SKM-1 (cell line): ENCODE measurements around the gene CKS1B.
"Not testable (repeated sequence)": the region's sequence is repeated elsewhere in the genome, so short reads cannot be mapped to it uniquely, and the experiment has no call there.

Experiments used
- DNase-seq: peaks from one replicate; lab custom pipeline; 2025; ENCODE audit not compliant: unreplicated experiment; lab: John Stamatoyannopoulos, UW

CKS1B gene

GRCh38 chr1:154983776-154984466 lies 9.4 kb downstream of the CKS1B start:
- no peak for DNase-seq

DNA sequence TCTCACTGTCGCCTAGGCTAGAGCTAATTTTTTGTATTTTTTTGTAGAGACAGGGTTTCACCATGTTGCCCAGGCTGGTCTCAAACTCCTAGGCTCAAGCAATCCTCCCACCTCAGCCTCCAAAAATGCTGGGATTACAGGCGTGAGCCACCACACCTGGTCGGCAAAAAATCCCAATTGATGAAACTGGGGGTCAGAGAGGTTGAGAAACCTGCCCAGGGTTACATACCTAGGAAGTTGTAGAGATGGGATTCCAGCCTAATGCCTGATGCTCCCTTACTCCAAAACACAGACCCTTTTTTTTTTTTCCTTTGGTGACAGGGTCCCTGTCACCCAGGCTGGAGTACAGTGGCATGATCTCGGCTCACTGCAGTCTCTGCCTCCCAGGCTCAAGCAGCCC lies 12.3 kb downstream of the CKS1B start:
- not testable (repeated sequence) for DNase-seq

- no peak for DNase-seq
Observed at GRCh38 chr1:154987326-154987725, 12.8 kb downstream of the CKS1B start.

GRCh38 chr1:154988058-154988954 lies 13.8 kb downstream of the CKS1B start:
- no peak for DNase-seq

DNA sequence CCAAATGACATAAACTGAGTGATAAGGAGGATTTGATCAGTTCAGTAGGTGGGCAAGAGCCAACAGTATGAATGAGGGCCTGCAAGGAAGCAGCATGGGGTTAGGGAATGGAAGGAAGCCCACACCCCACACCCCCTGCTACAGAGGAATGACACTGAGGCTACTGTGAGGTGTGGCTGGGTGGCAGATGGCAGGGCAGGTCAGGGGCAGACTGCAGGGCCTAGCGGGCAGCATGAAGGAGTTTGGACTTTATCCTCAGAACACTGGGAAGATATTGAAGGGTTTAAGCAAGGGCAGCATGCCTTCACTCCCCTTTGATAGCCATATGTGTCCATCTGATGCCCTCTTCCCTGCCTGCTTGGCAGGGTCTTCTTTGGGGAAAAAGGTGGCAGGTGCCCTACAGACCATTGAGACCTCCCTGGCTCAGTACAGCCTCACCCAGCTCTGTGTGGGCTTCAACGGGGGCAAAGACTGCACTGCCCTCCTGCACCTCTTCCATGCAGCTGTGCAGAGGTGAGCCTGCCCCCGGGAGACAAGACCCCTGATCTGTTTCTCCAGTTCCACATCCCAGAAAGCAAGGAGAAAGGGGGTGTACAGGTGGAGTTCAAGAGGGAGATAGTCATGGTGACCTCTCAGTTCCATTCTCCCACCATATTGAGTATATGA lies 14.8 kb downstream of the CKS1B start:
- no peak for DNase-seq

- no peak for DNase-seq
Observed at GRCh38 chr1:154990276-154990675, 15.8 kb downstream of the CKS1B start.

DNA sequence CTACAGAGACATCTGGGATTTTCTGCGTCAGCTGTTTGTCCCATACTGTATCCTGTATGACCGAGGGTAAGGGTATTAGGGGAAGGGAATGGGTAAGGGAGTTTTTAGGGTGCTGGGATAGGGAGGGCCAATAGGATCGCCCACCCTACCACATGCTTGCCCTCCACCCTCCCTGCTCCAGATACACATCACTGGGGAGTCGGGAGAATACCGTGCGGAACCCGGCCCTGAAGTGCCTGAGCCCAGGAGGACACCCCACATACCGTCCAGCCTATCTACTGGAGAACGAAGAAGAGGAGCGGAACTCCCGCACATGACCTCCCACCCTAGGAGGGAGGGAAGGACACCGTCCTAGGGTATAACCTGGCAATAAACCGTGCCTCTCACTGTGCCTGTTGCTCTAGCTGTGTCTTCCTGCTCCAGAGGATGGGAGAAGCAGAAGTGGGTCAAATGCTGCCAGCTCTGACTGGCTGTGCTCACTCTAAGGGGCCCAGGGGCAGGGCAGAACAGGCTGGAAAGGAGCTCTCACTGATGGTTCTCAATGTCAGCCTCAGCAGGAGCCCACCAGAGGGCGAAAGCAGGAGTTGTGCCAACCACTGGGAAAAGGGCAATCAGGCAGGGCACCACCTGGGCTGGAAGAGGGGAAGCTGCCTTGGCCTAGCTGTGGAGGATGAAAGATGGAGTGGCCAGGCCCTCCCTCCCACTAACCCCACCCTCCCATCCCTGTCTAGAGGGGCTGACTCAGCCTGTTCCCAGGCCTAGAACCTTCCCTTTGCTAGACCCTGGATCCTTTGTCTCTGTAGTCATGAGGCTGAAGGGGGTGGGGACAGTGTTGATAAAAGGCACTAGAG lies 18.5 kb downstream of the CKS1B start:
- no peak for DNase-seq

GRCh38 chr1:154993572-154994268 lies 19.2 kb downstream of the CKS1B start, which contains the start of gene LENEP:
Gene LENEP (plus strand): TSS chr1:154993586. CDS start chr1:154993608, 22 bp downstream.
- DNase-seq, result no peak

DNA sequence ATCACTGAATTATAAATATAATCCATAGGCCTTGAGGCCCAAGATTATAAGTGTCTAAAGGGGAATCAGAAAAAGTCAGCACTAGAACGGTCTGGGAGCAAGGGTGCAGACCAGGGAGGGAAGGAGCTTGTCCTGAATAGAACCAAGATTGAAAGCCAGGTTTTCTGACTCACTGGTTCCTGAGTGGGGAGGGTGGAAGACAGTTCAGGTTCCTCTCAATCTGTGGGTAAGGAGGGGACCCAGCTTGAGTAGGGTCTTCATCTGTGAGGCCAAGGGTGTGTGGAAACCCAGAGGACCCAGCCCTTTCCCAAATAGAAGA lies 19.7 kb downstream of the CKS1B start:
- no peak for DNase-seq

DNA sequence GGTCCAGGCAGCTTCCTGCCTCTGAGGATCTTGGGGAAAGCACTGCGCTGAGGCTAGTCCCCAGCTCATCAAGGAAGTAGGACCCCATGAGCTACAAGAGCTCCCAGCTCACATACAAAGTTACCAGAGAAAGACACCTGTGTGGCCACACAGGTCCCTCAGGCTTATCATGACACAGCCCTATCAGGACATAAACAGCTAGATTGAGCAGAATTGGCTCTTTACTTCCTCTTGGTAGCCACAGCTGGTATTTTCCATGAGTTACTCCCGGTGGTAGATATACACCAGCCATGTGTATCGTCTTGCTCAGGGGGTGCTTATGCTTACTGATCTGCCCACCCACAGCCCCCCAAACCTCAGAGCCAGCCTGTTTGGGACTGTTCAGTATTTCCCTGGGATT lies 20.1 kb downstream of the CKS1B start:
- no peak for DNase-seq

- DNase-seq, result not testable (repeated sequence)
Observed at GRCh38 chr1:154995301-154995983, 21.0 kb downstream of the CKS1B start.

- peak; percentile 73 for DNase-seq
Observed at GRCh38 chr1:154996966-154997701, 22.7 kb downstream of the CKS1B start.

DNA sequence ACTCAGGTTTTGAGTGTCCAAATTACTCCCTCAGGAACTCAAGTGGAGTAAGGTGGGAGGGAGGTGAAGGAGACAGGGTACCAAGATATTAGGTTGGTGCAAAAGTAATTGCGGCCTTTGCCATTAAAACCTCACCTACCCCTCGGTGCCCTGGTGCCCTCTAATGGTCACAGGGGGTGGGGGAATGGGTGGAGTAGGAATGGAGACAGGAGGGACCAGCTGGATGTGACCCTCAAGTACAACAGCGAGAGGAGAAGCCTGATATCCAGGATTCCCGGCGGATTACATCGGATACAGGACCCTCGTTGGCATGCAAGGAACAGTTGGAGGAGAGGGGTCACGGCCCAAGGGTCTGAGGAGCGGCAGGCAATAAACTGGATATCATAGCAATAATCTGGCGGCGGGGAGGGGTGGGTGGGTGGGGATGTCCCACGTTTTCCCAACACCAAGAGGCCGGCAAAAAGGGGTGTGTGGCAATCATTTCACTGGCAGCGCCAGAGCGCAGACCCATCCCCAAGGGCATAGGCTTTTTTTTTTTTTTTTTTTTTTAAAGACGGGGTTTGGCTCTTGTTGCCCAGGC lies 23.8 kb downstream of the CKS1B start:
- DNase-seq, result no peak

GRCh38 chr1:154998818-154999570 lies 24.5 kb downstream of the CKS1B start:
- peak; percentile 90 for DNase-seq

DNA sequence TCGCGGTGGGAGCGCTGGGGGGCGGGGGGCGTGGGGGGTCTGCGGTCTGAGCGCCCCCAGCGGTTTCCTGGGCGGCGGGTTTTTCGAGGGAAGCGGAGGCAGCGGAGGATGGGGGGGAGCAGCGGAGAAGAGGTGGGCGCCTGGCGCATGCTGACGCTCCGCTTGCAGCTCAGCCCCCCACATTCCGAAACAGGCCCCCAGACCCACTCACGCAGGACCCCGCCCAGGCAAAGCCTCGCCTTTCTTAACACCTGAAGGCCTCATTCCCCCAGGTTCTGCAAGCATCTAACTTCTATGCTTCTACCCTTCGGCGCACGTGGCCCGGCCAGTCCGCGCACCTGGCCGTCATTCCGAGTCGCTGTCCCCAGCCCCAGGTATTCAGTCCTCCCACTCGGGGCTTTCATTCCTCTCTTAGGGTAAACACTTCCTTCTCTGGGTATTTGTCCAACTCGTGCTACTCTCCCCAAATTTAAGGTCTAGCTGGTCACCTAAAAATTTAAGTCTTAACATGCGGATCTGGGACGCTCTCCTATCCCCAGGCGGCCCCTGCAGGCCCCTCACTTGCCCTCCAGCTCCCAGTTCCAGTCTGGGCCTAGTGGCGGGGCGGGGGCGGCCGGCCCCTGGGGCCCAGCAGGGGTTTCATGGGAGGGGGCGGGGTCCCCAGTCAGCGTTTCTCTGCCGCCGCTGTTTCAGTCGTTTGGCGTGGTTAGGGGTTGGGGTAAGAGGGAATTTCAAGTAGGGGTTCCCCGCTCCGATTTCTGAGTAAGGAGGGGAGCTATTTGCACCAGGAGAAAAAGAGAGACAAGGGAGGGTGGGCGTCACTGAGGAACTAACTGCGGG lies 25.3 kb downstream of the CKS1B start:
- DNase-seq, result no peak

- DNase-seq, result no peak
Observed at GRCh38 chr1:155000411-155000725, 25.9 kb downstream of the CKS1B start.

- peak; percentile 96 for DNase-seq
Observed at GRCh38 chr1:155000726-155001424, 26.4 kb downstream of the CKS1B start.
